Measurements from ENCODE around the gene TMC1. TPM values are rescaled to one million over a fixed set of nuclear protein-coding genes. Genes with fewer than 3 reads are reported as not detected.
A peak's percentile ranks its signal among the peaks of the same experiment; 100 is the strongest.

TMC1 gene
- total RNA-seq, 4 donors from 2014 or later: not detected

DNA sequence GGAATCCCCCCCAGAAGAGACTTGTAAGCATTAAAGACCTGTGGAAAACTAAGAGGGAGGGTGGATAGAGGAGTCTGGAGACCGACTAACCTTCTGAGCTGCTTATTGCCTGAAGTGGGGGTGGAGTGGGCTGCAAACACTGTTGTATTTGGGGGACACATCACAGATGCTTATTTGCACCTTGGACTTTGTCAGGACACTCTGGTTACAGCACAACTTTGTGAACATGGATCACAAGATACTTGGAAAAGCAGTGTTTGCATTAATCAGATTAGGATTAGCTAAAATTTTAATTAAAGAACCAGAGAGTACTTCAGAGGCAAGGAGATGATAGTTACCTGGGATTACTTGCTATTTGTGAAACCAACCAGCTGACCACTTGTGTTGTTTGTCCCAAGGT is 30.9 kb downstream of the TMC1 start:
- no peak for TF ChIP-seq CTCF (IDR thresholded peaks at IDR 0.05)
- no peak for TF ChIP-seq POLR2A (IDR thresholded peaks at IDR 0.05)
- no peak for TF ChIP-seq POLR2AphosphoS5 (IDR thresholded peaks at IDR 0.05)
- no peak for TF ChIP-seq EP300 (IDR thresholded peaks at IDR 0.05)
- WGBS: 50% methylated on average over 1 of the region's 1 CpG
- no peak overlapping the region for H3K27ac ChIP-seq
- no peak overlapping the region for H3K4me3 ChIP-seq
- no peaks in the 10 kb centered on the region for H3K9me3 ChIP-seq
- H3K4me1 ChIP-seq: peaks cover under 1% of the 10 kb centered on the region
- no peaks in the 10 kb centered on the region for H3K36me3 ChIP-seq
- no peak for DNase-seq (ENCODE audit: low spot score in 2 of 2)
- no peaks in the 10 kb centered on the region for H3K27me3 ChIP-seq

GRCh38 chr9:72554221-72554641 is 32.8 kb downstream of the TMC1 start:
- Histone ChIP-seq H3K4me1 (peaks cover 8% of the 10 kb centered on the region), H3K4me3 (no peak overlapping the region), H3K9me3 (no peaks in the 10 kb centered on the region), H3K27me3 (no peaks in the 10 kb centered on the region), H3K27ac (no peak overlapping the region), H3K36me3 (no peaks in the 10 kb centered on the region)
- WGBS: 30% methylated on average over 3 of the region's 3 CpGs
- TF ChIP-seq CTCF (IDR thresholded peaks at IDR 0.05) (no peak), EP300 (IDR thresholded peaks at IDR 0.05) (no peak), POLR2AphosphoS5 (IDR thresholded peaks at IDR 0.05) (no peak), POLR2A (IDR thresholded peaks at IDR 0.05) (no peak)
- no peak for DNase-seq (ENCODE audit: low spot score in 2 of 2)

GRCh38 chr9:72557549-72557948 is 36.1 kb downstream of the TMC1 start:
- H3K27me3 ChIP-seq: no peaks in the 10 kb centered on the region
- DNase-seq (ENCODE audit: low spot score in 2 of 2): peak in 1 of 2 donors; percentile 65
- peak overlapping the region; percentile 11 for H3K27ac ChIP-seq
- WGBS: 29% methylated on average over 2 of the region's 2 CpGs
- no peaks in the 10 kb centered on the region for H3K9me3 ChIP-seq
- H3K4me1 ChIP-seq: peaks cover 8% of the 10 kb centered on the region
- no peak overlapping the region for H3K4me3 ChIP-seq
- H3K36me3 ChIP-seq: no peaks in the 10 kb centered on the region
- TF ChIP-seq EP300 (IDR thresholded peaks at IDR 0.05) (no peak), POLR2AphosphoS5 (IDR thresholded peaks at IDR 0.05) (no peak), POLR2A (IDR thresholded peaks at IDR 0.05) (no peak), CTCF (IDR thresholded peaks at IDR 0.05) (no peak)

DNA sequence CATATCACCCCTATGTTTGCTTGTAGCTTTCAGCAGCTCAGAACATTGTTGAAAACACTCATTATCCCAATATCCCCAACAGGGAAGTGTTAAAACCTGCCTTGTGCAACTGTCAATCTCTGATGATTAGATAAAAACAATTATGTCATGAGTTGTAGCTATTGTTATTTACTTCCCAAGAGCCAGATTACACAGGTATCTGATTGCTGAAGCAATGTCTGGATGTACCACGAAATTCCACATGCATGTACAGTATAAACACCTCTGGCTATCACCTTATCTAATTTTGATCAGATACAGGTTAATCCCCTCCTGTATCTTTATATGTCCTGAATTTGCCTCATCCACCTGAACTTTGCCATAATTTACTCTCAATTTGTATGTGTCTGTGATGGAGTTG is 38.7 kb downstream of the TMC1 start:
- no peak for DNase-seq (ENCODE audit: low spot score in 2 of 2)
- Histone ChIP-seq H3K9me3 (no peaks in the 10 kb centered on the region), H3K4me1 (peaks cover 8% of the 10 kb centered on the region), H3K27ac (no peak overlapping the region), H3K27me3 (no peaks in the 10 kb centered on the region), H3K4me3 (no peak overlapping the region), H3K36me3 (no peaks in the 10 kb centered on the region)
- TF ChIP-seq EP300 (IDR thresholded peaks at IDR 0.05): no peak
- no peak for TF ChIP-seq POLR2AphosphoS5 (IDR thresholded peaks at IDR 0.05)
- no peak for TF ChIP-seq POLR2A (IDR thresholded peaks at IDR 0.05)
- TF ChIP-seq CTCF (IDR thresholded peaks at IDR 0.05): no peak
- 61% methylated on average over 1 of the region's 1 CpG for WGBS

DNA sequence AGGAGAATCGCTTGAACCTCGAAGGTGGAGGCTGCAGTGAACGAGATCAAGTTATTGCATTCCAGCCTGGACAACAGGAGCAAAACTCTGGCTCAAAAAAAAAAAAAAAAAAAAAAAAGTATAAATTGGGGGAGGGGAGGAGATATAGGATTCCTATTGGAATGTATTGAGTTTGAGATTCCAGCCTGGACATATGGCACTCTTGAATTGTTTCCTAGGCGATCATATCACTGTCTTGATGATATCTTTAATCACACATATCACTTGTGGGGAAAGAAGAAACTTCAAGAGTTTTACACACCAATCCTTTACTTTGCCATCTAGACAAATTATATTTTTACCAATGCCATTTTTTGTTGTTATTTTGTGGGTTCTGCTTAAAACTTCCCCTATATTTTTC is 42.4 kb downstream of the TMC1 start:
- no peak overlapping the region for H3K27ac ChIP-seq
- 87% methylated on average over 4 of the region's 4 CpGs for WGBS
- no peak for DNase-seq (ENCODE audit: low spot score in 2 of 2)
- H3K4me3 ChIP-seq: no peak overlapping the region
- no peaks in the 10 kb centered on the region for H3K9me3 ChIP-seq
- TF ChIP-seq EP300 (IDR thresholded peaks at IDR 0.05): no peak
- no peaks in the 10 kb centered on the region for H3K27me3 ChIP-seq
- H3K4me1 ChIP-seq: no peaks in the 10 kb centered on the region
- no peaks in the 10 kb centered on the region for H3K36me3 ChIP-seq

All from suprapubic skin (tissue), 4 donors.